ENCODE measurements around the gene ASB7. TPM values are rescaled to one million over a fixed set of nuclear protein-coding genes. Genes with fewer than 3 reads are reported as not detected.

The ASB7 gene
- total and polyA plus RNA-seq, 5 experiments from 2014 or later, result 12.2 to 20.9 (median 13.9) TPM

DNA sequence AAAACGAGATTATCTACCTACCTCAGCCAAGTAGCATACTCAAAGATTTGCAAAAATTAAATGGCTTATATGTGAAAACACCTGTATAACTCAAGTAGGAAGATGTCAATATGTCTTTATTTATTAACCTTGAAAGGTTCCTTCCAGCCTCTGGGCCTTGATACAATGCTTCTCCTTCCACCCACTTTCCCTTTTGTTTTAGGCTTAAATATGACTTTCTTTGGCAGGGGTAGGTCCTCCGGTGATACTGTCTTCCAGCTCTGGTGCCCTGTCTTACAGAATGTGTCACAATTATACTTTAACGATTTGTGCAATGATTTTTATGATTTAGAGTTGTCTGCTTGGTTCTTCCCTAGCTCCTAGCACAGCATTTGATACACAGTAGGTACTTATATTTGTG, 4.5 kb upstream of the ASB7 start:
- ATAC-seq (no peak), DNase-seq (no peak)
- Mint-ChIP-seq H3K36me3 (no peaks in the 10 kb centered on the region), H3K27me3 (no peaks in the 10 kb centered on the region), H3K9me3 (no peaks in the 10 kb centered on the region), H3K4me3 (peak overlapping the region in 9 of 10 donors; percentile 46 to 91 (median 81)), H3K4me1 (peaks cover 12 to 61% (median 37%) of the 10 kb centered on the region in 4 donors), H3K27ac (peak overlapping the region in 3 of 10 donors; percentile 97 to 99 (median 97))
- POLR2A ChIA-PET, result interaction anchor here (0.7 kb wide), 1 partner anchor 669 kb away, joined by 3 read pairs; no protein-coding TSS in a partner anchor

DNA sequence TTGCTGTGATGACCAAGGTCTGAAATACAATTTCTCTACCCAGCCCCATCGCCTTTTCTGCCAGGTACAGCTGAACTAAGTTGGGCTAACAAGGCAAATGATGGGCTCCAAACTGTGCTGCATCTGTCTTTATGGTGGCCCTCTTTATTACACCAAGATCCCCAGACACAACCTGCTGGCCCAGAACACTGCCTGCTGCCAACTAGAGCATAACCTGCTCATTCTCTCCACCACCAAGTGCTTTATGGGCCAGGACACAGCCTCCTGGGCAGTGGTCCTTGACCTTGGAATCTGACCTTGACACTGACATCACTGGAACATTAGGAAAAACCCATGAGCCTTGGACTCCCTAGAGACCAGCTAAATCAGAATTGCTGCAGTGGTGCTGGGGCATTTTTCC, 3.7 kb upstream of the ASB7 start:
- Mint-ChIP-seq H3K4me3 (peak overlapping the region in 9 of 10 donors; percentile 6 to 68 (median 55)), H3K27me3 (no peaks in the 10 kb centered on the region), H3K36me3 (no peaks in the 10 kb centered on the region), H3K27ac (peak overlapping the region in 3 of 10 donors; percentile 91 to 99 (median 93)), H3K9me3 (no peaks in the 10 kb centered on the region), H3K4me1 (peaks cover 12 to 61% (median 39%) of the 10 kb centered on the region in 4 donors)
- ATAC-seq (no peak), DNase-seq (no peak)
- POLR2A ChIA-PET, result interaction anchor here (0.7 kb wide), 1 partner anchor 670 kb away, joined by 3 read pairs; no protein-coding TSS in a partner anchor

DNA sequence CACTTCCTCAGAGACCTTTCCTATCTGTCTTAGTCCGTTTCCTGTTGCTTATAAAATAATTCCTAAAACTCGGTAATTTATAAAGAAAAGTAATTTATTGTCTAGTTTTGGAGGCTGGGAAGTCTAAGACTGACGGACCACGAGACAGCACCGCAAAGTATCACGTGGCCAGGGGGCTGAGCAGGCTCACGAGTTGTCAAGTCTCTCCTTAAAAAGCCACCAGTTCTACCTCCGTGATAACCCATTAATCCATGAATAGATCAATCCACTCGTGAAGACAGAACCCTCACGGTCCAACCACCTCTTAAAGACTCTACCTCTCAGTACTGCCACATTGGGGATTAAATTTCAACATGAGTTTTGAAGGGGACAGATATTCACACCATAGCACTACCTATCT, 1.2 kb upstream of the ASB7 start:
- DNase-seq (peak in 8 of 10 donors; percentile 17 to 39 (median 35)), ATAC-seq (no peak)
- peaks cover 0 to 18% (median 5%) of the 10 kb centered on the region in 3 donors for H3K36me3 Mint-ChIP-seq
- no peaks in the 10 kb centered on the region for H3K9me3 Mint-ChIP-seq
- no peak overlapping the region for H3K27ac Mint-ChIP-seq
- H3K27me3 Mint-ChIP-seq, result no peaks in the 10 kb centered on the region
- POLR2A ChIA-PET, result interaction anchor here (1.0 to 2.2 kb wide), 4 partner anchors 8 to 693 kb away, joined by 3 to 9 read pairs (median 4); partner anchors contain the start of gene SNRPA1
- peaks cover 20 to 62% (median 48%) of the 10 kb centered on the region in 4 donors for H3K4me1 Mint-ChIP-seq
- H3K4me3 Mint-ChIP-seq, result no peak overlapping the region

DNA sequence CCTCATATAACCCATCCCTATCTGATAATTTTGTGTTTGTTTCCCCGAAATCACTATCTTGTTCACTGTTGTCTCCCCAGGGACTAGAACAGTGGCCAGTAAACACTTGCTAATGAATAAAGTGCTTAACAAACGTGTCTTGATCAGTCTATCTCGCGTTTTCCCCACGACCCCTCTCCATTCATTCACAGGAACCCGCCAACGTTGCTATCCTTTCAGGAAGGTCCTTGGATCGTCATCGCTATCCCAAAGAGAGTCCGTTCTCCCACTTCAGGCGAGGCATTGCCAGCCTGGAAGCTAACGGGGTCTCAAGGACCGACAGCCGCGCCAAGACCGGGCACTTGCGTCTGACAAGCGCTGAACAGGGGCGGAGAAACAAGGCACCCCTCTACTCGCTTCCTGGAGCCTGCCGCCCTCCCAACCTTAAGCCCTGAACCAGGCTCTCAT, 749 bp upstream of the ASB7 start:
- Mint-ChIP-seq H3K36me3 (peaks cover 0 to 23% (median 7%) of the 10 kb centered on the region in 3 donors), H3K27ac (no peak overlapping the region), H3K27me3 (no peaks in the 10 kb centered on the region), H3K4me1 (peaks cover 21 to 62% (median 49%) of the 10 kb centered on the region in 4 donors), H3K4me3 (no peak overlapping the region), H3K9me3 (no peaks in the 10 kb centered on the region)
- POLR2A ChIA-PET, result interaction anchor here (0.9 to 2.2 kb wide), 8 partner anchors 9 to 693 kb away, joined by 3 to 9 read pairs (median 4); partner anchors contain the start of gene SNRPA1
- peak; percentile 11 to 24 for ATAC-seq
- DNase-seq, result no peak

DNA sequence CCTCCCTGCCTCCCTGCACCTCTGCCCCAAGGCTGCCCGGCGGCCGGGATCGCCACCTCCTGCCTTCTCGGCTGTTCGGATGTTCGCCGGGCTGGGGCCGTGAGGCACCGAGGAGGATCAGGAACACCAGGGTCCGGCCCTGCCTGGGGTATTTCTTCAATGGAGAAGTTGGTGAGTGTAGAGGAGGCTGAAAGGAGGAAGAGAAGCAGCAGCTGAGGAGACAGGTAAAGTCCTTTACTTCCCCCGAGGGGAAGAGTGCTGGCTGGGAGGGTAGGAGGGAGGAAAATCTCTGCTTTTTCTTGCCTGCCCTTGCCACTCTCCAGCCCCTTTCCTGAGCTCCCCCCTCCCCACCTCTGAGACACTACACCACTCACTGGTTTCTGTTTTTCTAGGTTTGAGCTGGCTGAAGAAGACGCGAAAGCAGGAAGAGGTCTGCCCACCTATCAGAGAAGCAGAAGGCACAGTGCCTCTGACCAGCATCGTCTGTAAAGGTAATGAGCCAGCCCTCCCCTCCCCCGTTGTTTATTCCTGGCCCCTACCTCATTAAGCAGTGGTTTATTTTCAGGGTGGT, 519 bp downstream of the ASB7 start:
- H3K4me1 Mint-ChIP-seq, result peaks cover 17 to 63% (median 52%) of the 10 kb centered on the region in 4 donors
- peak overlapping the region in 8 of 10 donors; percentile 82 to 96 (median 92) for H3K27ac Mint-ChIP-seq
- DNase-seq, result peak in 6 of 10 donors; percentile 5 to 42 (median 17)
- POLR2A ChIA-PET, result interaction anchor here (0.6 to 2.2 kb wide), 10 partner anchors 11 to 692 kb away, joined by 3 to 9 read pairs (median 4); partner anchors contain the start of genes ADAMTS17 and SNRPA1
- peak; percentile 1 to 5 for ATAC-seq
- H3K27me3 Mint-ChIP-seq, result no peaks in the 10 kb centered on the region
- peaks cover 0 to 34% (median 10%) of the 10 kb centered on the region in 3 donors for H3K36me3 Mint-ChIP-seq
- no peaks in the 10 kb centered on the region for H3K9me3 Mint-ChIP-seq
- H3K4me3 Mint-ChIP-seq, result no peak overlapping the region

DNA sequence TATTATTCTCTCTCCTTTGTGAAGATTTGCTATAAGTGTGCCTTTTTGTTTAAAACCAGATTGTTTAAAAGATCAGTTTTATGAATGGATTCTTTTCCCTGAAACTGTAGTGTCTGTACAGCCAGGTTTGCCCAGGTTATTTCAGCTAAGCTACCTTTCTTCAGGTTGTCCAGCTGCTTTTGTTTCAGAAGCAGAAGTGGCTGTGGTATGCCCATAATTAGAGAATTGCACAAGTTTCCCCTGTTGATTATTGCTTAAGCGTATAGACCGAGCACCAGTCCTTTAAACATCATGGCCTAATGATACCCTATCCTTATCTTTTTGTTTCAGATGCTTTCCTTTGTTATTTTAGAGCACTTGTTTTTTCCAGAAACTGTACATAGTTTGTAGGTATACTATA, 10.2 kb downstream of the ASB7 start:
- peak overlapping the region in 1 of 10 donors; percentile 64 for H3K27ac Mint-ChIP-seq
- H3K4me3 Mint-ChIP-seq, result no peak overlapping the region
- DNase-seq (no peak), ATAC-seq (no peak)
- no peaks in the 10 kb centered on the region for H3K27me3 Mint-ChIP-seq
- POLR2A ChIA-PET, result no interaction called here
- peaks cover 0 to 93% (median 22%) of the 10 kb centered on the region in 3 donors for H3K36me3 Mint-ChIP-seq
- H3K4me1 Mint-ChIP-seq, result peaks cover 9 to 46% (median 38%) of the 10 kb centered on the region in 4 donors
- no peaks in the 10 kb centered on the region for H3K9me3 Mint-ChIP-seq

DNA sequence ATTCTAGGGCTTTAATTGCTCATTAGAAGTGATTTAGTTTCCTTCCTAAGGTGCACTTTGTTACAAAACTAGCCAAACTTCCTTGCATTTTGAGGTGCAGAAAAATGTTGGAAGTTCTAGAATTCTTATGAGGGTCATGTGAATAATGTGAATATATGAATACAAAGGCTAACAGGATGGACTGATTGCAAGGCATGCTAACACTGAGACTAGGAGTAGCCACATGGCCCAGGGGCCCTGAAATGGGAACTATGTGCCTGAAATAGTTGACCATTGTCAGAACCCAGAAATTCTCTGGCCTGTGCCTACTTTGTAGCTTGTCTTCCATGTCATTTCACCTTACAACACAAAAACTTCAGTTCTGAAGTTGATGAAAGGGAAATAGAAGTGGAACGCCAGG, 10.8 kb downstream of the ASB7 start:
- DNase-seq, result no peak
- POLR2A ChIA-PET, result no interaction called here
- Mint-ChIP-seq H3K9me3 (no peaks in the 10 kb centered on the region), H3K27me3 (no peaks in the 10 kb centered on the region), H3K36me3 (peaks cover 0 to 89% (median 20%) of the 10 kb centered on the region in 3 donors), H3K27ac (no peak overlapping the region), H3K4me3 (no peak overlapping the region), H3K4me1 (peaks cover 9 to 40% (median 33%) of the 10 kb centered on the region in 4 donors)
- ATAC-seq, result no peak

DNA sequence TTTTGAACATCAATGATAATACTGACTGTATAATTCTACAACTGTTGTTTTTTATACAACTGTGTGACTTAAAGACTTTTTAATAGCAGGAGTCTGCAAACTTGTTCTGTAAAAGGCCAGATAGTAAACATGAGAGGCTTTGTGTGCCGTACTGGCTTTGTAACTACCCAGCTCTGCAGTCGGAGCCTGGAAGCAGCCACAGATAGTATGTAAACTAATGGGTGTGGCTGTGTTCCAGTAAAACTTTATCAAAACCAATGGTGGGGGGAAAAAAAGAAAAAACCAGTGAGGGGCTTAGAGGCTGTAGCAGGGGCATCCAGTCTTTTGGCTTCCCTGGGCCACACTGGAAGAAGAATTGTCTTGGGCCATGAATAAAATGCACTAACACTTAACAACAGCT, 11.9 kb downstream of the ASB7 start:
- DNase-seq (no peak), ATAC-seq (no peak)
- no peak overlapping the region for H3K4me3 Mint-ChIP-seq
- H3K9me3 Mint-ChIP-seq, result no peaks in the 10 kb centered on the region
- peaks cover 0 to 89% (median 20%) of the 10 kb centered on the region in 3 donors for H3K36me3 Mint-ChIP-seq
- peak overlapping the region in 3 of 10 donors; percentile 31 to 53 (median 40) for H3K27ac Mint-ChIP-seq
- peaks cover 11 to 43% (median 32%) of the 10 kb centered on the region in 4 donors for H3K4me1 Mint-ChIP-seq
- POLR2A ChIA-PET, result no interaction called here
- H3K27me3 Mint-ChIP-seq, result no peaks in the 10 kb centered on the region

DNA sequence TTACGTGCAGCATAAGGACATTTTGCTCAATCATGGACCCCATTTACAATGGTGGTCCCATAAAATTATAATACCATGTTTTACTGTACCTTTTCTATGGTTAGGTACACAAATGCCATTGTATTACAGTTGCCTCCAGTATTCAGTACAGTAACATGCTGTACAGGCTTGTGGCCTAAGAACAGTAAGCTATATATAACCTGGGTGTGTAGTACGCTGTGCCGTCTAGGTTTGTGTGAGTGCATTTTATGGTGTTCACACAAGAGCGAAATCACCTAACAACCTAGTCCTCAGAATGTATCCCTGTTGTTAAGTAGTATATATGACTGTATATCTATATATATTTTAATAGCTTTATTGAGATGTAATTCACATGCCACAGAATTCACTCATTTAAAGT, 12.5 kb downstream of the ASB7 start:
- POLR2A ChIA-PET, result no interaction called here
- Mint-ChIP-seq H3K36me3 (peaks cover 0 to 88% (median 16%) of the 10 kb centered on the region in 3 donors), H3K4me3 (no peak overlapping the region), H3K27ac (peak overlapping the region in 1 of 10 donors; percentile 54), H3K4me1 (peaks cover 11 to 45% (median 32%) of the 10 kb centered on the region in 4 donors), H3K27me3 (no peaks in the 10 kb centered on the region), H3K9me3 (no peaks in the 10 kb centered on the region)
- ATAC-seq (no peak), DNase-seq (no peak)

DNA sequence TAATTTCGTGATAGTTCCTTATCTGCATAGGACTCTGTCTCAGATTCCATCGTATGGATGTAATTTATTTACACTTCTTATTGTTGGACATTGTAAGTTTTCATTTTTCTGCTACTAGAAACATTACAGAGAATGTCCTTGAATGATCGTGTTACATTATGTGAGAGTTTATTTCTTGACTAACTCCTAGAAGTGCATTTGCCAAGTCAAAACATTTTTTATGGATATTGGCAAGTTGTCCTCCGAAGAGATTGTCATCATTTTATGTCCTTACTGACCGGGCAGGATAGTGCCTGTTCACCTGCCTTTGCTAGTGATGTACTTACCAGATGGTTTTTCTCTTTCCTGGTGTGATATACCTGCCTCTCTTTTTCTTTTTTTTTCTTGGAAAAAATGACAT, 13.4 kb downstream of the ASB7 start:
- Mint-ChIP-seq H3K27me3 (no peaks in the 10 kb centered on the region), H3K9me3 (no peaks in the 10 kb centered on the region), H3K4me1 (peaks cover 11 to 45% (median 30%) of the 10 kb centered on the region in 4 donors), H3K36me3 (peaks cover 0 to 86% (median 11%) of the 10 kb centered on the region in 3 donors), H3K4me3 (no peak overlapping the region), H3K27ac (peak overlapping the region in 3 of 10 donors; percentile 23 to 66 (median 58))
- POLR2A ChIA-PET, result no interaction called here
- ATAC-seq (no peak), DNase-seq (no peak)

DNA sequence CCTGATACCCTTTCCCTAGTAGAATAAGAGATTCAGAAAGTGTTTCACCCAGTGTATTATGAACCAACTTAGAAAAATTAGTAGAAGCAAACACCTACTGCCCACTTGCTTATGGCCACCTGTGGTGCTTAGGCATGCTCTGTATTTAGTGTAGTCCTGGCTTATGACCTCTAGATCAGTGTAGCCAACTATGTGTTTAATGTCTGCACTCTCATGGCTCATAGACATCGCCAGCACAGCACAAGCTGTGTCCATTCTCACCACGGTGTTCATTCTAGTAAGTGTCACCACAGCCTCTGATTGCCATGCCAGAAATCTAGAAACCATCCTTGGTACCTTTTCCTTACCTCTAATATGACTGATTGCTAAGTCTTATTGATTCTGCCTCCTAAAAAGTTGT, 14.3 kb downstream of the ASB7 start:
- Mint-ChIP-seq H3K27me3 (no peaks in the 10 kb centered on the region), H3K4me3 (no peak overlapping the region), H3K4me1 (peaks cover 11 to 45% (median 29%) of the 10 kb centered on the region in 4 donors), H3K36me3 (peaks cover 0 to 82% (median 10%) of the 10 kb centered on the region in 3 donors), H3K9me3 (no peaks in the 10 kb centered on the region), H3K27ac (peak overlapping the region in 1 of 10 donors; percentile 65)
- ATAC-seq (no peak), DNase-seq (no peak)
- POLR2A ChIA-PET, result no interaction called here

DNA sequence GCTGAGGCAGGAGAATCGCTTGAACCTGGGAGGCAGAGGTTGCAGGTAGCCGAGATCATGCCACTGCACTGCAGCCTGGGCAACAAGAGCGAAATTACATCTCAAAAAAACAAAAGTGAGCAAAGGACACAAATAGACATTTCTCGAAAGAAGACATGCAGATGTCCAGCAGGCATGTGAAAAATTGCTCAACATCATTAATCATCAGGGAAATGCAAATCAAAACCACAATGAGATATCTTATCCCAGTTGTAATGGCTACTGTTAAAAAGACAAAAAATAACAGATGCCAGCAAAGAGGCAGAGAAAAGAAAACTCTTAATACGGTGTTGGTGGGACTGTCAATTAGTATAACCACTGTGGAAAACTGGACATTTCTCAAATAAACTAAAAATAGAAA, 20.9 kb downstream of the ASB7 start:
- Mint-ChIP-seq H3K4me1 (peaks cover 5 to 19% (median 10%) of the 10 kb centered on the region in 4 donors), H3K9me3 (no peaks in the 10 kb centered on the region), H3K36me3 (peaks cover 0 to 39% (median 0%) of the 10 kb centered on the region in 3 donors), H3K27me3 (no peaks in the 10 kb centered on the region), H3K4me3 (no peak overlapping the region), H3K27ac (no peak overlapping the region)
- ATAC-seq (no peak), DNase-seq (no peak)
- POLR2A ChIA-PET, result no interaction called here

DNA sequence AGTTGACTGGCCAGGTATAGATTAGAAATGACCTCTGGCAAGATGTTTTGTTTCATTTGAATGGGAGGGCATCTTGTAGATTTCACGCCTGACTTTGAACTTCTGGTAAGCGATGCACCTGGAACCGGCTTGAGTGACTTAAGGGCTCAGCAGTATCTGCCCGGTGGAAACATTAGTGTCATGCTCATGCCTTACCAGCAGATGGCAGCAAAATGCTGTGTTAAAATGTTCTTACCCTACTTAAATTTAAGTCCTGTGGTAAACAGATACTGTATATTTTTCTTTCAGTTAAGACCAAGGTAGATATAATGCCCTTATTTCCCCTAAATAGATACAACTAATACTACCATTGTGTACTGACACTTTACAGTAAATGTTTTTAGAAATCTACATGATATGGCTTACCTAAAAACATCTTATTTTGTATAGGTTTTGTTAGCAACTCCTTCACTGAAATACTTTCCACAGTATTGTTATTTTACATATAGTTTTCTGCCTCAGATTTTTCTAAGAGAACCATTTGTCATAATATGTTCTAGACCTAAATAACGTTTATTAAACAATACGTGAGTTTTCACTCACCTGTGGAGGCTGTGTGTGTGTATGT, 25.5 kb downstream of the ASB7 start:
- Mint-ChIP-seq H3K9me3 (no peaks in the 10 kb centered on the region), H3K4me3 (no peak overlapping the region), H3K27me3 (no peaks in the 10 kb centered on the region), H3K27ac (peak overlapping the region in 5 of 10 donors; percentile 7 to 49 (median 29)), H3K4me1 (peaks cover 11 to 38% (median 23%) of the 10 kb centered on the region in 4 donors), H3K36me3 (peaks cover 7 to 47% (median 16%) of the 10 kb centered on the region in 3 donors)
- ATAC-seq (peak; percentile 76 to 80), DNase-seq (peak; percentile 30 to 78 (median 66))
- POLR2A ChIA-PET, result no interaction called here
